H1 (cell line): ENCODE results near the gene EMX2. TPM values are rescaled to one million over a fixed set of nuclear protein-coding genes. Genes with fewer than 3 reads are reported as not detected.
A peak's percentile ranks its signal among the peaks of the same experiment; 100 is the strongest.

ENCODE experiments used
- CTCF ChIA-PET: fragments of 300-600 bp; sonication (Branson Sonifier 250); formaldehyde crosslinking; loops from one replicate; lab custom pipeline; 2021; ENCODE audit not compliant: partially characterized antibody; lab: Charles Lee
- POLR2A ChIA-PET: fragments of 300-600 bp; sonication (Branson Sonifier 250); formaldehyde crosslinking; loops from one replicate; lab custom pipeline; 2021; ENCODE audit warnings: inconsistent platforms; ENCODE audit not compliant: partially characterized antibody; lab: Charles Lee
- DNase-seq, 2 experiments: peaks; one replicate each; pipeline versions ENCODE4 v3.0.0 to v3.0.0-alpha.2; 2010 to 2022; ENCODE audit warnings: low spot score in 2 of 2, low read depth in 1 of 2, mixed read lengths in 1 of 2
- FAIRE-seq: peaks from 2 replicates; lab custom pipeline; 2011; peaks lifted over from hg19 to GRCh38; lab: Jason Lieb, UNC
- H2AFZ ChIP-seq: 2 replicates; pipeline ENCODE4 v1.8.1; 2012; ENCODE audit warnings: low read length, inconsistent platforms
- H2AK5ac ChIP-seq: 2 replicates; pipeline ENCODE4 v1.6.1; 2013; ENCODE audit warnings: low read depth, low read length
- H2BK120ac ChIP-seq: replicated peaks from 2 replicates; pipeline ENCODE3; 2013; ENCODE audit warnings: low read depth, low read length, inconsistent platforms
- H2BK12ac ChIP-seq: 2 replicates; pipeline ENCODE4 v1.6.1; 2013; ENCODE audit warnings: low read depth, low read length
- H2BK15ac ChIP-seq: 2 replicates; pipeline ENCODE4 v1.6.1; 2013; ENCODE audit warnings: low read length
- H2BK20ac ChIP-seq: 2 replicates; pipeline ENCODE4 v1.6.1; 2013; ENCODE audit warnings: low read length
- H2BK5ac ChIP-seq: 2 replicates; pipeline ENCODE4 v1.6.1; 2013; ENCODE audit warnings: low read depth, low read length
- H3K14ac ChIP-seq: 2 replicates; pipeline ENCODE4 v1.6.1; 2013; ENCODE audit warnings: inconsistent platforms; ENCODE audit not compliant: insufficient read length
- H3K18ac ChIP-seq: 2 replicates; pipeline ENCODE4 v1.6.1; 2013; ENCODE audit warnings: low read length; ENCODE audit errors: extremely low read depth
- H3K23ac ChIP-seq: 2 replicates; pipeline ENCODE4 v1.6.1; 2013; ENCODE audit warnings: inconsistent platforms; ENCODE audit not compliant: insufficient read length
- H3K23me2 ChIP-seq: 2 replicates; pipeline ENCODE4 v1.6.1; 2013; ENCODE audit warnings: low read depth, low read length
- H3K27ac ChIP-seq: 2 replicates; pipeline ENCODE4 v1.6.1; 2011; ENCODE audit warnings: low read depth, low read length, inconsistent platforms
- H3K27me3 ChIP-seq, 4 experiments: replicated peaks in 1 of 4; 1 replicate in 1 of 4; 2 replicates in 3 of 4; pipeline versions ENCODE4 v1.6.1 to v1.8.1; 2011 to 2013; ENCODE audit warnings: low read length in 3 of 4, mild to moderate bottlenecking in 3 of 4, inconsistent platforms in 2 of 4, mixed read lengths in 2 of 4, moderate library complexity in 1 of 4; ENCODE audit not compliant: control insufficient read depth in 3 of 4, insufficient read depth in 3 of 4; ENCODE audit errors: extremely low read depth in 1 of 4
- H3K36me3 ChIP-seq, 4 experiments: 2 replicates each; pipeline versions ENCODE4 v1.6.1 to v1.8.1; 2011 to 2013; ENCODE audit warnings: mild to moderate bottlenecking in 4 of 4, low read length in 3 of 4, moderate library complexity in 2 of 4, control low read depth in 1 of 4, inconsistent platforms in 1 of 4; ENCODE audit not compliant: insufficient read depth in 4 of 4, control insufficient read depth in 2 of 4
- H3K4ac ChIP-seq: replicated peaks from 2 replicates; pipeline ENCODE3; 2013; ENCODE audit warnings: low read length, low read depth, mixed read lengths, inconsistent platforms; ENCODE audit not compliant: insufficient read length
- H3K4me1 ChIP-seq, 4 experiments: replicated peaks in 1 of 4; 1 replicate in 1 of 4; 2 replicates in 3 of 4; pipeline versions ENCODE4 v1.6.1 to v1.8.1; 2011 to 2013; ENCODE audit warnings: low read length in 3 of 4, inconsistent platforms in 2 of 4, mixed read lengths in 1 of 4; ENCODE audit not compliant: insufficient read depth in 4 of 4, control insufficient read depth in 3 of 4
- H3K4me2 ChIP-seq, 2 experiments: 2 replicates each; pipeline versions ENCODE4 v1.6.1 to v1.8.1; 2011 to 2013; ENCODE audit warnings: low read depth in 2 of 2, low read length in 2 of 2, control low read depth in 1 of 2, inconsistent platforms in 1 of 2, mild to moderate bottlenecking in 1 of 2; ENCODE audit not compliant: insufficient read depth in 1 of 2
- H3K4me3 ChIP-seq, 4 experiments: fragments of 200-600, 300-600 bp in 1 of 4; sonication (generic), shearing (Covaris generic), sonication (Bioruptor Twin) in 1 of 4; 2 replicates each; pipeline versions ENCODE4 v1.5.1 to v1.8.1; 2011 to 2016; ENCODE audit warnings: low read length in 4 of 4, low read depth in 3 of 4, control low read depth in 2 of 4, inconsistent platforms in 2 of 4, mild to moderate bottlenecking in 2 of 4, mixed read lengths in 1 of 4, moderate library complexity in 1 of 4; ENCODE audit not compliant: insufficient read depth in 2 of 4; ENCODE audit errors: extremely low read depth in 1 of 4
- H3K56ac ChIP-seq: replicated peaks from 2 replicates; pipeline ENCODE3; 2013; ENCODE audit warnings: low read depth, mild to moderate bottlenecking, mixed read lengths, low read length, inconsistent platforms; ENCODE audit not compliant: insufficient read length
- H3K79me1 ChIP-seq: 2 replicates; pipeline ENCODE4 v1.6.1; 2013; ENCODE audit warnings: low read depth, low read length, control low read depth
- H3K79me2 ChIP-seq, 2 experiments: 2 replicates each; pipeline versions ENCODE4 v1.6.1 to v1.8.1; 2012 to 2013; ENCODE audit warnings: low read length in 2 of 2, mild to moderate bottlenecking in 2 of 2, inconsistent platforms in 1 of 2; ENCODE audit not compliant: insufficient read depth in 2 of 2, control insufficient read depth in 1 of 2
- H3K9ac ChIP-seq, 4 experiments: replicated peaks in 1 of 4; 1 replicate in 1 of 4; 2 replicates in 3 of 4; pipeline versions ENCODE4 v1.6.1 to v1.8.1; 2011 to 2013; ENCODE audit warnings: low read depth in 3 of 4, low read length in 3 of 4, control low read depth in 2 of 4, mild to moderate bottlenecking in 2 of 4, moderate library complexity in 2 of 4, inconsistent platforms in 1 of 4; ENCODE audit errors: extremely low read depth in 1 of 4
- H3K9me3 ChIP-seq, 2 experiments: 2 replicates each; pipeline versions ENCODE4 v1.6.1 to v1.8.1; 2012 to 2013; ENCODE audit warnings: mild to moderate bottlenecking in 2 of 2, moderate library complexity in 2 of 2, control low read depth in 1 of 2, inconsistent platforms in 1 of 2, low read depth in 1 of 2, low read length in 1 of 2, mixed read lengths in 1 of 2; ENCODE audit not compliant: insufficient read depth in 2 of 2
- H4K20me1 ChIP-seq, 2 experiments: replicated peaks in 1 of 2; 2 replicates each; pipeline versions ENCODE3 to v1.8.1; 2011 to 2013; ENCODE audit warnings: inconsistent platforms in 2 of 2, low read length in 2 of 2, mild to moderate bottlenecking in 1 of 2; ENCODE audit not compliant: insufficient read depth in 2 of 2, control insufficient read depth in 1 of 2
- H4K5ac ChIP-seq: 2 replicates; pipeline ENCODE4 v1.6.1; 2013; ENCODE audit warnings: low read length, low read depth, mixed read lengths, inconsistent platforms; ENCODE audit not compliant: insufficient read length
- H4K8ac ChIP-seq: 2 replicates; pipeline ENCODE4 v1.8.0; 2013; ENCODE audit warnings: mild to moderate bottlenecking, moderate library complexity, low read length, inconsistent platforms; ENCODE audit not compliant: insufficient read depth; ENCODE audit errors: extremely low read depth
- H4K91ac ChIP-seq: replicated peaks from 2 replicates; pipeline ENCODE3; 2013; ENCODE audit warnings: low read length, mixed read lengths, inconsistent platforms; ENCODE audit not compliant: insufficient read length
- BRCA1 ChIP-seq: IDR thresholded peaks from 2 replicates; pipeline ENCODE4 v1.6.1; 2012; ENCODE audit warnings: low read depth, low read length, improper control_type of control experiment
- EZH2 ChIP-seq: fragments of 200-600 bp; sonication (generic); IDR thresholded peaks from 2 replicates; pipeline ENCODE4 v1.7.1; 2012; ENCODE audit warnings: low read depth, mild to moderate bottlenecking, moderate library complexity, low read length, inconsistent platforms; ENCODE audit not compliant: severe bottlenecking
- RNF2 ChIP-seq: fragments of 200-900, 300-1000 bp; sonication (generic); IDR thresholded peaks from 2 replicates; pipeline ENCODE4 v1.7.1; 2016; ENCODE audit warnings: borderline replicate concordance, low read depth, mild to moderate bottlenecking, antibody characterized with exemption, low read length; ENCODE audit not compliant: poor library complexity, severe bottlenecking; ENCODE audit errors: missing control alignments
- WGBS, 2 experiments: shearing (Covaris generic) in 1 of 2; methylation state at CpG; one replicate each; pipeline versions ENCODE4 v1.1.6 to v1.1.7; 2013 to 2015; ENCODE audit warnings: low lambda C conversion rate in 2 of 2, mixed read lengths in 2 of 2, inconsistent platforms in 1 of 2, low coverage in 1 of 2, missing lambda C conversion rate in 1 of 2; ENCODE audit not compliant: insufficient replicate concordance in 2 of 2, insufficient coverage in 1 of 2, insufficient read length in 1 of 2; ENCODE audit errors: extremely low coverage in 1 of 2, missing lambda C conversion rate in 1 of 2; 5-methylcytosine and 5-hydroxymethylcytosine counted together
- polyA plus RNA-seq, 7 experiments: library from polyadenylated mRNA; depleted of rRNA in 3 of 7; stranded (reverse) in 5 of 7; unstranded in 2 of 7; fragments of >200 nt in 5 of 7; fragments of 200-250 nt in 2 of 7; gene quantifications; 1 replicate in 5 of 7; 2 replicates in 1 of 7; 4 replicates in 1 of 7; pipeline versions ENCODE4 v1.2.1 to v1.2.3, GENCODE V29; 2011 to 2013; ENCODE audit warnings: missing spikeins in 2 of 7, mixed read lengths in 2 of 7
- total RNA-seq: library from RNA; stranded (reverse); fragmentation: NEBNext Ultra II Directional; extraction: Animal tissue kit (Norgen Biotek cat#: 25700); gene quantifications from 2 replicates; pipeline ENCODE4 v1.2.1, GENCODE V29; 2021

EMX2 gene
- total and polyA plus RNA-seq, 2 of the 8 experiments (the other 6 are each of a cell fraction or from before 2014, with no cell fraction given): not detected

GRCh38 chr10:117536072-117536865, 6.3 kb upstream of the EMX2 start:
- DNase-seq (no peak), FAIRE-seq (no peak)
- Histone ChIP-seq H3K79me2 (no peaks in the 10 kb centered on the region), H4K5ac (no peak overlapping the region), H4K8ac (no peak overlapping the region), H3K9ac (no peak overlapping the region), H3K4me3 (peak overlapping the region in 1 of 4 experiments; percentile 50; a peak in 2 of 8 replicates), H2AFZ (no peak overlapping the region), H3K4me2 (peak overlapping the region; percentile 49 to 76), H3K9me3 (no peaks in the 10 kb centered on the region), H4K20me1 (peaks cover 41 to 54% of the 10 kb centered on the region in 2 experiments), H2BK15ac (no peak overlapping the region), H3K56ac (no peak overlapping the region), H3K27ac (no peak overlapping the region), H3K36me3 (peaks cover 0 to 14% (median 0%) of the 10 kb centered on the region in 4 experiments; a peak in 1 of 8 replicates), H2BK20ac (no peak overlapping the region), H4K91ac (no peak overlapping the region), H2BK12ac (no peak overlapping the region), H3K27me3 (peaks cover 97 to 100% (median 99%) of the 10 kb centered on the region in 4 experiments), H2AK5ac (no peak overlapping the region), H3K14ac (no peak overlapping the region), H3K4ac (no peak overlapping the region), H2BK5ac (no peak overlapping the region), H3K23me2 (no peaks in the 10 kb centered on the region; the same call in 1 of the 2 replicates), H3K4me1 (peaks cover 0 to 39% (median 16%) of the 10 kb centered on the region in 4 experiments; a peak in 6 of 7 replicates), H3K79me1 (no peaks in the 10 kb centered on the region), H3K18ac (no peak overlapping the region; the same call in 1 of the 2 replicates), H3K23ac (no peak overlapping the region), H2BK120ac (no peak overlapping the region)
- TF ChIP-seq RNF2 (peak; percentile 37), BRCA1 (no peak), EZH2 (peak; percentile 94)
- ChIA-PET POLR2A (no interaction called here), CTCF (interaction anchor here (0.7 to 10.2 kb wide), 40 partner anchors 9 to 922 kb away, joined by 3 to 84 read pairs (median 4); no protein-coding TSS in a partner anchor)
- WGBS, 2 experiments: 6% methylated on average over 29 of the region's 35 CpGs; no CpG with 5 or more reads in 1 of the 2 experiments
